Measurements from ENCODE around the gene ADGRD1. TPM values are rescaled to one million over a fixed set of nuclear protein-coding genes. Genes with fewer than 3 reads are reported as not detected.
"Not testable (repeated sequence)": the region's sequence is repeated elsewhere in the genome, so short reads cannot be mapped to it uniquely, and the experiment has no call there.

Gene ADGRD1
- polyA plus RNA-seq, 6 donors from 2014 or later, result 0.26 to 6.6 (median 1.9) TPM

DNA sequence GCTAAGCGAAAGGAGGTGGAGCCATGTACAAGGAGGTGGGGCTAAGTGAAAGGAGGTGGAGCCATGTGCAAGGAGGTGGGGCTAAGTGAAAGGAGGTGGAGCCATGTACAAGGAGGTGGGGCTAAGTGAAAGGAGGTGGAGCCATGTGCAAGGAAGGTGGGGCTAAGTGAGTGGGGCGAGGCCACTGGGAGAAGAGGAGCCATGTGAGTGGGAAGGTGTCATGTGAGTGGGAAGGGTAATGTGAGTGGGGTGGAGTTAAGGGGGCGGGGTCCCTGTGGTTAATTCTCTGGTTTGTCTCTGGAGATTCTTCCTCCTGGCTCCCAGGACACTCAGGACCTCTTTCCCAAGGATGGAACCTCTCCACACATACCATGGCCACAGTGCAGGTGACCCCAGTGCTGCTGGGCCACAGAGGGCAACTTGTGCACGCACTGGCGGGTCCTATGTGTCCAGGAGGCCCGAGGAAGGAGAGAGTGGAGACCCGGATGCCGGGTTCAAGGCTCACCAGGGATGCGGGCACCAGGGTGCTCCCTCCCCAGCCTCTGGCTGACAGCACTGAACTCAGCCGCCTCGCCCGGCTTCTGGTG, 117.6 kb downstream of the ADGRD1 start:
- not testable (repeated sequence) for H3K9me3 Mint-ChIP-seq, DNase-seq
- peak overlapping the region in 1 of 6 donors; percentile 9 for H3K27ac Mint-ChIP-seq

DNA sequence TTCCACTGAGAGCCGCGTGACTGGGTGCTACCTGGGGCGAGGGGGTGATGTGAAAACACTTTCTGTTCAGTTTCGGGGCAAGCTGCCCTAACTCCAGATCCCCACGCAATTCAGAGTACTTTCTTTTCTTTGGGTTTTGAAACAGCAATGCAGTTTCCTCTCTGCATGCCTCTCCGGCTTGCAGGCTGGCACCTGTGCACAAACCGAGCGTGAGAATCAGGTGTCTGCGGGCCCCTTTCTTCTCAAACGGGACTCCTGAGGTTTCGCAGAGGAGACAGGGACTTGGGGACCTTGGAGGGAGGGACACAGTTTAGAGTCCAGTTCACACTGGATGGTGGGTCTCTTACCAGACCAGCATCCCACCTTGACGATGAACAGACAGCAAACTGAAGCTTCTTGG, 118.2 kb downstream of the ADGRD1 start:
- not testable (repeated sequence) for H3K4me3 Mint-ChIP-seq; DNase-seq; H3K36me3 Mint-ChIP-seq; H3K9me3 Mint-ChIP-seq; H3K4me1 Mint-ChIP-seq; ATAC-seq (ENCODE audit: low read depth in 2 of 2); H3K27ac Mint-ChIP-seq
- peaks cover 0 to 11% (median 6%) of the 10 kb centered on the region in 3 donors for H3K27me3 Mint-ChIP-seq

More for the DNA sequence above, 117.6 kb downstream of the ADGRD1 start:
- not testable (repeated sequence) for ATAC-seq (ENCODE audit: low read depth in 2 of 2); H3K4me1 Mint-ChIP-seq; H3K36me3 Mint-ChIP-seq; H3K4me3 Mint-ChIP-seq
- H3K27me3 Mint-ChIP-seq, result peaks cover 0 to 14% (median 5%) of the 10 kb centered on the region in 3 donors

DNA sequence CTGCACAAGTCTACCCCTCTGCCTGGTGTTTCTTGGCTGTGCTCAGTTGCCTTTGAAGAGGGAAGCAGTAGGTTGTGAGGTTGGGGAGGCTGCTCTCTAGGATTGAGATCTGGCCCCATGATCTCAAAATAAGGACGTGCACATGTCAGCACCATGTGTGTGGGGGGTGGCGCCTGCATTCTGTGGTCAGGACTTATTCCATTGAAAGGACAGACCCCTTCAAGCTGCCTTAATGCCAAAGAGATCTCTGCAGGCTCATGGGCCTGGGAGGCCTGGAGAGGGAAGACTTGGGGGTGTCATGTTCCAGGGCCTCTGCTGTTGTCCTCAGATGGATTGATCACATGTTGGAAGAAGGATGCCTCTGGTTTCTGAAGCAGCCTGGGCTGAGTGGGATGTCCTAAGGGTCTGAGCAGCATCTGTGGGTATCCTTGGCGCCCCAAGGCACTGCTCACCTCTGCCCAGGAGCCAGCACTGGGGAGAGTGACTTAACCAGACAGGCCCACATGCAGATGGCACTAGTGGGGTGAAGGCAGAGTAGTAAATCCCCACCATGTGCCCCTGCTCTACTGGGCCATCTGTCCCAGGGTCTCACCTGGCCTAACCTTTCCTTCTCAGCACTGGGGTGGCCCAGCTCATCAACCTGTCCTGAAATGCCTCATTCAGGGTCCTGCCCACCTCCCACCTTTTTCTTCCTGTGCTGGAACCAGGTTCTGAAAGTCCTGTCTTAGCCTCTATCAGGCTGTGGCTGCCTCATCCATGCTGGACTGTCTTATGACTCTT, 118.9 kb downstream of the ADGRD1 start:
- H3K36me3 Mint-ChIP-seq, result no peaks in the 10 kb centered on the region
- peaks cover 0 to 4% (median 0%) of the 10 kb centered on the region in 3 donors for H3K4me1 Mint-ChIP-seq
- peak overlapping the region in 1 of 8 donors; percentile 16 for H3K4me3 Mint-ChIP-seq
- peaks cover 0 to 6% (median 0%) of the 10 kb centered on the region in 7 donors for H3K9me3 Mint-ChIP-seq
- H3K27me3 Mint-ChIP-seq, result peaks cover 0 to 8% (median 6%) of the 10 kb centered on the region in 3 donors
- no peak overlapping the region for H3K27ac Mint-ChIP-seq
- ATAC-seq (ENCODE audit: low read depth in 2 of 2) (no peak), DNase-seq (no peak)

DNA sequence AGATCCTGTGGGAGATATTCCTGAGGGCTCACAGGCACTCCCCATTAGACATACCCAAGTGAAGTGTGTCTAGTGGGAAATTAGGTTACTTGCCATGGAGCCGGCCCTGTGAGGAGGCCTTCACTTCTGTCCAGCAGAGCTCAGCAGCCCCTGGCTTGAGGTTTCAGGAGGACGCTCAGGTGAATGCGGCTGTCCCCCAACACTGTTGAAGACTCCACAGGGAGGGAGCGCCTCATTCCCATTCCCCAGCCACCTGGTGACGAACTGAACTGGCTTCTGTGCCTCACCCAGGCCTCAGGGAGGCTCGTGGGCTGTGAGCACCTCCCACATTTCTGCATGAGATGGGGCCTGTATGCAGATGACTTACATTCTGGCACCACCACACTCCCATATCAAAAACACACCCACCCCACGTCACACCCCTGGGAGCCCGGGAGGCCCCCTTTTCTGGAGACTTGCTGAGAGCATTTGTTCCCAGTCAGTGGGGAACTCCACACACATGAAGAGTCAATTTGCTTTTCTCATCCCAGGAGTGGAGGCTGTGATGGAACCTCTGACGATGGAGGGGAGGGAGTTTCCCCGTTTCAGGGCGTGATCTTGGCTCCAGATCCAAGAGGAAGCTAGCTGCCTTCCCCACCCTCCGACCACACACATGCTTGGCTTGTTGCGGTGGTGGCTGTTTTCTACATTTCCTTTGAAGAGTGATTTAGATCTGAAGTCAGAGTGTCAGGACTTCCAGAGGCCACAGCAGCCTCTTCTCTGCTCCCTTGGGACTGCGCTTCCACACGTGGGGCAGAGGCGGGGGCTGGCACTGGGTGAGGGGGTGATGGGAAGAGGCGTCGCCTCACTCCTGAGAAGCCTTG, 120.7 kb downstream of the ADGRD1 start:
- Mint-ChIP-seq H3K4me3 (no peak overlapping the region), H3K36me3 (peaks cover 0 to 5% of the 10 kb centered on the region in 2 donors), H3K27ac (peak overlapping the region in 1 of 6 donors; percentile 12), H3K9me3 (peaks cover 0 to 6% (median 0%) of the 10 kb centered on the region in 7 donors), H3K4me1 (peaks cover 0 to 4% (median 0%) of the 10 kb centered on the region in 3 donors), H3K27me3 (peaks cover 0 to 8% (median 6%) of the 10 kb centered on the region in 3 donors)
- DNase-seq, result no peak
- no peak for ATAC-seq (ENCODE audit: low read depth in 2 of 2)

DNA sequence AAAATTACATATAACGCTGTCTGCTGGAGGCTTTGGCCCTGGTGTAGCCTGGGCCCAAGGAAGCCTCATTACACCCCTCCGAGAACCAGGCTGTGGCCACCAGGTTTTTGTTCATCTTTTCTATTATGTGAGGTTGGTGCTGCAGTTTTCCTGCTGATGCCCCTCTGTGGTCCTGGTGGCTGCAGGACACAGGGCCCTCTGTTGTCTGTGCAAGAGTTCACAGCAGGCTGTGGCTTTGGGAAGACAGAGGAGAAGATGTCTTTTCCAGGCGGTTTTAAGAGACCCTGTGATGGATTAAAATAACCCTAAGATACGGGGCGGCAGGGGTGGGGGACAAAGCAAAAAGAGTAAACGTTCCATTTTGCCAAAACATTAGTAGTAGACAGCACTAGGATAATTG, 121.5 kb downstream of the ADGRD1 start:
- H3K27ac Mint-ChIP-seq, result peak overlapping the region in 2 of 6 donors; percentile 60 to 74
- H3K36me3 Mint-ChIP-seq, result peaks cover 0 to 5% of the 10 kb centered on the region in 2 donors
- H3K4me3 Mint-ChIP-seq, result no peak overlapping the region
- peaks cover 0 to 6% (median 0%) of the 10 kb centered on the region in 7 donors for H3K9me3 Mint-ChIP-seq
- ATAC-seq (ENCODE audit: low read depth in 2 of 2) (no peak), DNase-seq (no peak)
- H3K27me3 Mint-ChIP-seq, result peaks cover 0 to 8% (median 6%) of the 10 kb centered on the region in 3 donors
- peaks cover 0 to 4% (median 0%) of the 10 kb centered on the region in 3 donors for H3K4me1 Mint-ChIP-seq

DNA sequence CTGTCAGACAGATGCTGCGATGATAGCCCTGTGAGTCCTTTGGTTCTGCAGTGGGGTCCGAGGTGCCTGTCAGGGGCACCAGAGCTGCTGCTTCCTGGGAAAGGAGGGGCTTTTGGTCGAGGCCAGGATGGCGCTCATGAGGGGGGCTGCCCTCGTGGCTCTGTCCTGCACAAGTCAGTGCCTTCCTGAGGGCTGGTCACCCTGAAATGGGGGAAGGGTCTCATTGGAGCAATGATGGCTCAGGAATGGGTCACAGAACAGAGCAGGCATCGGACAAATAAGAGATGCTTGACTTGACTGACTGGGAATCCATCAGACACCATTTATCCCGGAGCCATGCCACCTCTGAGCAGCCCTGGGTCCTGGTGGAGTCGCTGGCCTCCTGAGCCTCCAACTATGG, 121.9 kb downstream of the ADGRD1 start:
- Mint-ChIP-seq H3K4me3 (no peak overlapping the region), H3K9me3 (peaks cover 0 to 4% (median 0%) of the 10 kb centered on the region in 7 donors), H3K27ac (peak overlapping the region in 1 of 6 donors; percentile 81), H3K36me3 (peaks cover 0 to 5% of the 10 kb centered on the region in 2 donors), H3K4me1 (peaks cover 0 to 4% (median 0%) of the 10 kb centered on the region in 3 donors), H3K27me3 (peaks cover 0 to 8% (median 6%) of the 10 kb centered on the region in 3 donors)
- DNase-seq, result no peak
- no peak for ATAC-seq (ENCODE audit: low read depth in 2 of 2)

DNA sequence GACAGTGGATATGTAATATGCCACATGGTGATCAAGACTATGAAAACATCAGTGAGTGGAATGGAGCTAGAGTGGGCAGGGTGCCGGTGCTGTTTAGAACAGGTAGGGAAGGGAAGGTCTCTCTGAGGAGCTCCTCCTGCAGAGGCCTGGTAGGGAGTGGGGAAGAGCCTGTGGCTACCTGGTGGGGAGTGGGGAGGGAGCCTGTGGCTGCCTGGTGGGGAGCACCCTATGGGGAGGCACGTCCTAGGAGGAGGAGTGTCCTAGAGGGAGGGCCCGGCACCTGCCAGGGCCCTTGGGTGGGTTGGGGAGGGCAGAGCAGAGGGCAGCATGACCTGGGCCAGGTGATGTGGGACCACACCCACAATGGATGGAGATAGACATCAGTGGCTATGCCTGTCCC, 122.6 kb downstream of the ADGRD1 start:
- H3K36me3 Mint-ChIP-seq, result peaks cover 0 to 5% of the 10 kb centered on the region in 2 donors
- H3K4me1 Mint-ChIP-seq, result peaks cover 0 to 4% (median 0%) of the 10 kb centered on the region in 3 donors
- peak overlapping the region in 1 of 8 donors; percentile 26 for H3K4me3 Mint-ChIP-seq

DNA sequence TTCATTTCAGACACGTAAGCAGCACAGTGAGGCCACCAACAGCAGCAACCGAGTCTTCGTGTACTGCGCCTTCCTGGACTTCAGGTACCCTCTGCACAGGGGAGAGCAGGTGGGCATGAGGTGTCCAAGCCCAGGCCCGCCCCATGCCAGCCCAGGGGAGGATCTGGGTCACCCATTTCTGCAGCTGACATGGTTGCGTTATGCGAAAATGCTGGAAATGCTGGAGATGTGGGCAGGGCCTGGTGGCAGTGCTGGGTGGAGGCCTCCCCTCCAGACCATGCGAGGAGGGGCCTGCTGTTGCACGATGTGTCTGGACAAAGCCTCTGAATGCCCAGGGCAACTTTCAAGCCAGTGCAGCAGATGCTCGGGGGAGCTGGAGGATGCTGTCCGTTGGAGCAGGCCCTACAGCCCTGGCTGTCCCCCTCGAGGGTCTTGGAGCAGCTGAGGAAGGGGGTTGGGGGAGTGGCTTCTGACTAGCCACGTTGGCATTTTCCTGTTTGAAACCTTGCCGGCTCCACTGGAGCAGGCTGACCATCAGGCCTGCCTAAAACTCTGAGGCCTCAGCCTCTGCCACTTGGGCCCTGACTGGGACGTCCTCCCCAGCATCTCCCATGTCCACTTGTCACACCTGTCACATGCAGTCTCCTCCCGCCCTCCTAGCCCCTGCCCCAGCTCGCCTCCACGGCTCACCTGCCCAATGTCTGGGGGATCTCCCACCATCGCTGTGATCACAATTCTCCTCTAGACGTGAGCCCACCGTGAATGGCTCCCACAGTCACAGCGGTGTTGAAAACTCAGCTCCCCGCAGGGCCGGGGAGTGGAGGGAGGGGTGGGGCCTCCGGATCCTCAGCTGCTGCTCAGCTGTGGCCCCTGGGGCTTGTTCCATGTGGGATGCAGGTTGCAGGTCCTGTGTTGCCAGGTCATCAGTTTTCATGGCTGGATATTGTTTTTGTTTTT, 123.4 kb downstream of the ADGRD1 start:
- Mint-ChIP-seq H3K27ac (no peak overlapping the region), H3K27me3 (peaks cover 0 to 8% (median 6%) of the 10 kb centered on the region in 3 donors)
- no peak for ATAC-seq (ENCODE audit: low read depth in 2 of 2)

More for the DNA sequence above, 122.6 kb downstream of the ADGRD1 start:
- DNase-seq (no peak), ATAC-seq (ENCODE audit: low read depth in 2 of 2) (no peak)
- Mint-ChIP-seq H3K27me3 (peaks cover 0 to 8% (median 6%) of the 10 kb centered on the region in 3 donors), H3K27ac (no peak overlapping the region), H3K9me3 (peaks cover 0 to 2% (median 0%) of the 10 kb centered on the region in 7 donors)

DNA sequence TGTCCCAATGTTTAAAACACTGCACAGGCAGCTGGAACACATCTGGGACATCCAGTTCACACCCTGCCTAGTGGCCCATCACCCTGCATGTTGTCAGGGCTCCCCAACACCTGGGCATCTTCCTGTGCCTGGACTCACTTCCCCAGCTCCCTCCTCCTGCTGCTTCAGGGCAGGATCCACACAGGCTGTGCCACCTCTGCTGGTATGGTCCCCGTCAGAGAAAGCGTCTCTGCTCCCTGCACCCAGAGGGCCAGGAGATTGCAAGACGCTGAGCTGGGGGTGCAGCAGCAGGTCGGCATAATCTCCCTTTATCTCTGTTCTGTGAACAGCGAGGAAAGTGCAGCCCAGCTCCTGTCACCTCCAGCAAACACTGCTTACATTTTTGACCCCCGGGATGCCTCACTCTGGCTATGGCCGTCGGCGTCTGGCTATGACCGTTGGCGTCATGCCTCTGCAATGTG, 124.3 kb downstream of the ADGRD1 start:
- H3K9me3 Mint-ChIP-seq, result peaks cover 0 to 5% (median 0%) of the 10 kb centered on the region in 7 donors
- peaks cover 0 to 4% (median 0%) of the 10 kb centered on the region in 3 donors for H3K4me1 Mint-ChIP-seq
- peaks cover 0 to 8% (median 6%) of the 10 kb centered on the region in 3 donors for H3K27me3 Mint-ChIP-seq
- no peak overlapping the region for H3K4me3 Mint-ChIP-seq
- peaks cover 0 to 5% of the 10 kb centered on the region in 2 donors for H3K36me3 Mint-ChIP-seq
- DNase-seq (no peak), ATAC-seq (ENCODE audit: low read depth in 2 of 2) (no peak)
- H3K27ac Mint-ChIP-seq, result no peak overlapping the region

More for the DNA sequence above, 123.4 kb downstream of the ADGRD1 start:
- peaks cover 0 to 4% (median 0%) of the 10 kb centered on the region in 3 donors for H3K4me1 Mint-ChIP-seq
- DNase-seq, result no peak
- H3K4me3 Mint-ChIP-seq, result peak overlapping the region in 1 of 8 donors; percentile 15
- H3K36me3 Mint-ChIP-seq, result peaks cover 0 to 5% of the 10 kb centered on the region in 2 donors
- H3K9me3 Mint-ChIP-seq, result peaks cover 0 to 5% (median 0%) of the 10 kb centered on the region in 7 donors

DNA sequence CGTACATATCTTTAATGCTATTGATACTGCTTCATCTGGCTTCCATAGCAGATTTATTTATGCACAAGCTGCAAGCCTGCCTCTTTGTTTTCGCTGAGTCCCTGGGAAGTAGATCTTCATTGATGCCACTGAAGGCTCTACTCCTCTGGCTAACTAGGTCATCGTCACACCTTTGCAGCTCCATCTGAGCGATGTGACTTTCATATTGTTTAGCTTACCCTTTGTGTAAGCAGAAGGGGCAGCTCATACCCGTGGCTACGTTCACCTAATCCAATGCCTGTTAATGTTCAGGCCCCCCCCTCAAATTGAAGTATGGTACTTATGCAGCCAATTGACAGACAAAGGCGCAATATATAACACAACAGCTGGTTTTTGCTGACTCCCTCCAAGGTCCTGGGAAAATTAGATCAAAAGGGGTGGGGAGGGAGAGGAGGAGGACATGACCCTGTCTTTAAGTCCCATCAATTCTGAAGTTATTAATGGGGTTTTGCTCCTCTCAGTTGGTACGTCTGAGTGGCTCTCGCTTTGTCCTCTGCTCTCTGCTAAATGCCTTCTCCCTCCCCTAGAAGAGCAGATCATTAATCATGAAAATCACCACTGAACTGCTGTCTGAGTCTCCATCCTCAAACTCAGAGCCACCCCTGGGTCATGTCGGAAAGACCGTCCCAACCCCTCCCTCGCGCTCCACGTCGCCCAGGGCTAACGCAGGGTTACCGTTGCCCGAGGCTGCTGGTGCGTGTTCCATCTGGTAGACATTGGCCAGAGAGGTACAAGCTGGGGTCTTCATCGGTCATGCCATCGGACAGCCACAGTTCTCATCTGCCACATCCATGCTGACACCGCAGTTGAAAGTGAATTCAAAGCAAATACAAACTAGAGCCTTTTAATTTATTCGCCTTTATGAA, 128.8 kb downstream of the ADGRD1 start:
- peak overlapping the region in 1 of 6 donors; percentile 20 for H3K27ac Mint-ChIP-seq
- H3K4me3 Mint-ChIP-seq, result no peak overlapping the region
- peaks cover 0 to 5% of the 10 kb centered on the region in 2 donors for H3K36me3 Mint-ChIP-seq
- DNase-seq, result no peak
- H3K4me1 Mint-ChIP-seq, result no peaks in the 10 kb centered on the region
- ATAC-seq (ENCODE audit: low read depth in 2 of 2), result no peak
- H3K27me3 Mint-ChIP-seq, result peaks cover 0 to 9% (median 7%) of the 10 kb centered on the region in 3 donors
- peaks cover 0 to 5% (median 0%) of the 10 kb centered on the region in 7 donors for H3K9me3 Mint-ChIP-seq

DNA sequence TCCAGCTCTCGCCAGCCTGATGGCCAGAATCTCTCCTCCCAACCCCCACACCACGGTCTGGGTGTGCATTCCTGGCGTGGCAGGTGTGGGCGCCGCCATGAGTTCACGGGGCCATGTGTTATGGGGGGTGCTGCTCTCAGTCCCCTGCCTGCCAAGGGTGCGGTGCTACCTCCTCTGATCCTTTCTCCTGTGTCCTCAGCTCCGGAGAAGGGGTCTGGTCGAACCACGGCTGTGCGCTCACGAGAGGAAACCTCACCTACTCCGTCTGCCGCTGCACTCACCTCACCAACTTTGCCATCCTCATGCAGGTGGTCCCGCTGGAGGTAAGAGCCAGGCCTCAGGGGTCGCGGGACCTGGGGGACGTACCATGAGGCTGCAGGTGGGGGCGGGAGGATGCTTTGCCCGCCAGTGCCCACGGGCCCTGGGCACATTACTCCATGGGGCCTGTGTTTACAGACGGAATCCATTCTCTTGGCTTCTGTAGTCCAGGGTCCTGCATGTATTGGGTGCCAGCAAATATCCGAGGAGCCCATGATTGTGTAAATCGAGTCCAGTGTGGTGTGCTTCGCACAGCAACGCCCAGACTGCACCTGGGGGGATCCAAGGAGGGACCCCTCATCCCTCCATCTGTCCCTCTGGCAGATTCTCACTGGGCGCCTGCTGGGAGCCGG, 130.8 kb downstream of the ADGRD1 start:
- H3K27me3 Mint-ChIP-seq, result peaks cover 0 to 9% (median 7%) of the 10 kb centered on the region in 3 donors
- no peaks in the 10 kb centered on the region for H3K4me1 Mint-ChIP-seq
- H3K36me3 Mint-ChIP-seq, result no peaks in the 10 kb centered on the region
- no peak for ATAC-seq (ENCODE audit: low read depth in 2 of 2)
- H3K27ac Mint-ChIP-seq, result no peak overlapping the region
- H3K4me3 Mint-ChIP-seq, result no peak overlapping the region
- peaks cover 0 to 5% (median 0%) of the 10 kb centered on the region in 7 donors for H3K9me3 Mint-ChIP-seq
- DNase-seq, result no peak

All from naive B cell (primary cell).